GM23248 (cell line): ENCODE results near the gene ISM1.

Source experiments
- EZH2 ChIP-seq: fragments of 200-600 bp; sonication (generic); IDR thresholded peaks from 2 replicates; pipeline ENCODE4 v1.6.1; 2018; ENCODE audit warnings: antibody characterized with exemption, mild to moderate bottlenecking; ENCODE audit not compliant: insufficient read depth, poor library complexity, severe bottlenecking
- EZH2phosphoT487 ChIP-seq: fragments of 200-600 bp; sonication (generic); IDR thresholded peaks from 2 replicates; pipeline ENCODE4 v1.6.1; 2018; ENCODE audit warnings: antibody characterized with exemption, moderate library complexity, mild to moderate bottlenecking, low read depth; ENCODE audit not compliant: insufficient read depth

DNA sequence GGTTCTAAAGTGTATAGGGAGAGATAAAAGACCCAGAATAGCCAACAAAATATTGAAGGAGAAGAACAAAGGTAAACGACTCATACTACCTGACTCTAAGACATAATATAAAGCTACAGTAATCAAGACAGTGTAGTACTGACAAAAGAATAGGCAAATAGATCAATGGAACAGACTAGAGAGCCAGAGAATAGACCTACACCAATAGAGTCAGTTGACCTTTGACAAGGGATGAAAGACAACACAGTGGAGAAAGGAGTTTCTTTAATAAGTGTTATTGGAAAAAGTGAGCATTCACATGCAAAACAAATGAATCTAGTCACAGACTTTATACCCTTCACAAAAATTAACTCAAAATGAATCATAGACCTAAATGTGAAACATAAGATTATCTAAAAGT is 96.4 kb downstream of the ISM1 start:
- TF ChIP-seq EZH2 = no peak
- no peak for TF ChIP-seq EZH2phosphoT487
